ENCODE results near the gene NRM. TPM values are rescaled to one million over a fixed set of nuclear protein-coding genes. Genes with fewer than 3 reads are reported as not detected.

Gene NRM
- total RNA-seq, 1 donor from 2014 or later, result 6.1 TPM

DNA sequence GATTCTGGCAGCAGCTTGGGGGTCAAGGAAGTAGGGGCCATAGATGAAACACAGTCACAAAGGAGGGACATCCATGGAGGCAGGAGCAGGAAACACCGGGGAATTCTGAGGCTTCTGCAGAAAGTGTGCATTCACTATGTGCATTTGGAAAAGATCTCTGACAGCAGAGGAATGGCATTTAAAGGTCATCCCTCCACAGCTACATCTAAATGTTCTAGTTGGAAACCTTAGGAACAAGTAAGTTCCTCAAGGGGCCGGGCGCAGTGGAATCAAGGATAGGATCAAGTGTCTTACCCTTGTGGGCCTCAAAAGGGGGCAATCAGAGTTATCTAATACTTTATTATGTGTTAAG is 35.1 kb downstream of the NRM start:
- no peaks in the 10 kb centered on the region for H3K9me3 ChIP-seq

DNA sequence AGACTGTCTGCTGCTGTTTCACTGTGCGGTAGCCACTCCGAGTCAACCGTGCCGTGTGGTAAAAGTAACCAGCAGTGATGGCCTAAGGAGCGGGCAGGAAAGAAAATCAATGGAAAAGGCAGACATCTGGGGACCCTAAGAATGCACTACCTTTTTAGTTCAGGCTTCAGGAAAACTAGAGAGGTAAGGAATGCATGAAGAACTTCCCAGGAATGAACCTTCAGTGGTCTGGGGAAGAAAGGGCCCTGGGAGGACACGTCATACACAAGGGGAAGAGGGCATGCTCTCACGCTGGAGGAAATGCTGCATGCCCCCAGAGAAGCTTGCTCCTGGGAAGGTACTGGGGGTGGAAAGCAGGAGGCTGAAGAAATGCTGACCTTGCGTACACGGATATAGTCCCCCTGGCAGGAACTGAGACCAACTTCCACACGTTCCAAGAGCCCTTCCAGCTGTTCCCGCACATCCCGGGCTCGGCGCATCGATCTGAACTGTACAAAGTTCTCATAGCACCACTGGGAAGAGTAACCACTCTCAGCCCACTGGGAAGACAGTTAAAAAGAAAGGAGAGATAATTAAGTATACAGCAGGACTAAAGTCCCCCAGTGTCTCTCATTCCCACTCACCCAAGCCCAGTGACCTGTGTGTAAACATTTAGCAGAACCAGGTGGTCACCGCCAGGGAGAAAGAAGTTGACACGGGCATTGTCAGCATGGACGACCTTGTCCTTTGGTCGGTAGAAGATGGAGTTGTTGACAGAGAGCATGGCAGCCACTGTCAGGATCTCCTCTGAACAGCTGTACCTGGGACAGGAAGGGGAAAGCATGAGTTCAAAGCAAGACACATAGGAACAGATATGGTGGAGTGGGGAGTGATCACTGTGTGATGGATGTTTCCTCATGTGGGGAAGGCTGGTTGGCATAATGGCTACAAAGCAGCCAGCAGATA is 35.7 kb downstream of the NRM start:
- no peaks in the 10 kb centered on the region for H3K4me1 ChIP-seq
- H3K27ac ChIP-seq, result no peak overlapping the region
- intact Hi-C loops (cut with DNase I), result no loop called here
- DNase-seq (ENCODE audit: extremely low spot score in 2 of 2), result no peak
- TF ChIP-seq, protein P1, sequence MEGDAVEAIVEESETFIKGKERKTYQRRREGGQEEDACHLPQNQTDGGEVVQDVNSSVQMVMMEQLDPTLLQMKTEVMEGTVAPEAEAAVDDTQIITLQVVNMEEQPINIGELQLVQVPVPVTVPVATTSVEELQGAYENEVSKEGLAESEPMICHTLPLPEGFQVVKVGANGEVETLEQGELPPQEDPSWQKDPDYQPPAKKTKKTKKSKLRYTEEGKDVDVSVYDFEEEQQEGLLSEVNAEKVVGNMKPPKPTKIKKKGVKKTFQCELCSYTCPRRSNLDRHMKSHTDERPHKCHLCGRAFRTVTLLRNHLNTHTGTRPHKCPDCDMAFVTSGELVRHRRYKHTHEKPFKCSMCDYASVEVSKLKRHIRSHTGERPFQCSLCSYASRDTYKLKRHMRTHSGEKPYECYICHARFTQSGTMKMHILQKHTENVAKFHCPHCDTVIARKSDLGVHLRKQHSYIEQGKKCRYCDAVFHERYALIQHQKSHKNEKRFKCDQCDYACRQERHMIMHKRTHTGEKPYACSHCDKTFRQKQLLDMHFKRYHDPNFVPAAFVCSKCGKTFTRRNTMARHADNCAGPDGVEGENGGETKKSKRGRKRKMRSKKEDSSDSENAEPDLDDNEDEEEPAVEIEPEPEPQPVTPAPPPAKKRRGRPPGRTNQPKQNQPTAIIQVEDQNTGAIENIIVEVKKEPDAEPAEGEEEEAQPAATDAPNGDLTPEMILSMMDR (IDR thresholded peaks at IDR 0.05), result no peak
- no peak for TF ChIP-seq POLR2A (IDR thresholded peaks at IDR 0.05)
- no peak for TF ChIP-seq POLR2AphosphoS5 (IDR thresholded peaks at IDR 0.05; ENCODE audit: insufficient read depth in 1 of 2, low read depth in 1 of 2)
- H3K9me3 ChIP-seq, result no peaks in the 10 kb centered on the region
- no peak overlapping the region for H3K4me3 ChIP-seq
- H3K36me3 ChIP-seq, result peaks cover 0 to 87% of the 10 kb centered on the region in 2 donors
- H3K27me3 ChIP-seq, result no peaks in the 10 kb centered on the region

More for the DNA sequence above, 35.1 kb downstream of the NRM start:
- DNase-seq (ENCODE audit: extremely low spot score in 2 of 2), result no peak
- Histone ChIP-seq H3K4me3 (no peak overlapping the region), H3K36me3 (peaks cover 0 to 87% of the 10 kb centered on the region in 2 donors), H3K27me3 (no peaks in the 10 kb centered on the region), H3K4me1 (no peaks in the 10 kb centered on the region), H3K27ac (no peak overlapping the region)
- intact Hi-C loops (cut with DNase I), result no loop called here
- no peak for TF ChIP-seq POLR2A (IDR thresholded peaks at IDR 0.05)
- TF ChIP-seq, protein P1 (IDR thresholded peaks at IDR 0.05), result no peak
- TF ChIP-seq POLR2AphosphoS5 (IDR thresholded peaks at IDR 0.05; ENCODE audit: insufficient read depth in 1 of 2, low read depth in 1 of 2), result no peak

DNA sequence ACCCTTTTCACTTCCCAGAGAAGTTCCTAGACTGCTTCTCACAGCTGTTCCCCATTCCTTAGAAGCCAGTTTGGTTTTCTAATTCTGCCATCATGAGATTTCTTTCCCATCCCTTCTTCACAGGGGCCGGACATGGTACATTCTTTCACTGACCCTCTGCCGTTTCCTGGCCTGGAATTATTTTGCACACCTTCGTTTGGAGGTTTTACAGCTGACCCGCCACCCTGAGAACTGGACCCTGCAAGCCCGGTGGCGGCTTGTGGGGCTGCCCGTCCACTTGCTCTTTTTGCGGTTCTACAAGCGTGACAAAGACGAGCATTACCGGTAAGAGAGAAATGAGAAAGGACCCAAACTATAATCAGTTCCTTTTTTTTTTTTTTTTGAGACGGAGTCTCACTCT is 39.6 kb downstream of the NRM start:
- no peak for TF ChIP-seq POLR2A (IDR thresholded peaks at IDR 0.05)
- H3K36me3 ChIP-seq, result peaks cover 0 to 49% of the 10 kb centered on the region in 2 donors
- H3K9me3 ChIP-seq, result no peaks in the 10 kb centered on the region
- H3K4me3 ChIP-seq, result no peak overlapping the region
- no peaks in the 10 kb centered on the region for H3K27me3 ChIP-seq
- DNase-seq (ENCODE audit: extremely low spot score in 2 of 2), result no peak
- H3K4me1 ChIP-seq, result peaks cover 15% of the 10 kb centered on the region
- H3K27ac ChIP-seq, result no peak overlapping the region
- intact Hi-C loops (cut with DNase I), result no loop called here

GRCh38 chr6:30647242-30648116 is 43.3 kb downstream of the NRM start:
- Histone ChIP-seq H3K4me1 (peaks cover 20% of the 10 kb centered on the region), H3K27me3 (no peaks in the 10 kb centered on the region), H3K9me3 (no peaks in the 10 kb centered on the region), H3K27ac (peak overlapping the region; percentile 90), H3K4me3 (peak overlapping the region; percentile 87 to 96), H3K36me3 (peaks cover 0 to 23% of the 10 kb centered on the region in 2 donors)
- intact Hi-C loops (cut with DNase I), result no loop called here
- no peak for DNase-seq (ENCODE audit: extremely low spot score in 2 of 2)
- TF ChIP-seq POLR2A (IDR thresholded peaks at IDR 0.05), result no peak
- TF ChIP-seq, protein P1 (IDR thresholded peaks at IDR 0.05), result no peak
- TF ChIP-seq POLR2AphosphoS5 (IDR thresholded peaks at IDR 0.05; ENCODE audit: insufficient read depth in 1 of 2, low read depth in 1 of 2), result peak in 1 of 2 donors; percentile 68

- peak in 1 of 2 donors; percentile 90 for DNase-seq (ENCODE audit: extremely low spot score in 2 of 2)
- TF ChIP-seq POLR2AphosphoS5 (IDR thresholded peaks at IDR 0.05; ENCODE audit: insufficient read depth in 1 of 2, low read depth in 1 of 2) (peak in 1 of 2 donors; percentile 46), POLR2A (IDR thresholded peaks at IDR 0.05) (no peak)
- Histone ChIP-seq H3K36me3 (peaks cover 0 to 22% of the 10 kb centered on the region in 2 donors), H3K27me3 (no peaks in the 10 kb centered on the region), H3K9me3 (no peaks in the 10 kb centered on the region), H3K4me1 (peaks cover 20% of the 10 kb centered on the region), H3K4me3 (peak within 1 kb of the TSS; percentile 87 to 96), H3K27ac (peak within 1 kb of the TSS; percentile 90)
- intact Hi-C loops (cut with DNase I), result no loop called here
Measured at GRCh38 chr6:30646450-30647241, 44.1 kb downstream of the NRM start, which contains the start of gene C6orf136. Gene C6orf136 (plus strand): TSS chr6:30647133. CDS start chr6:30647232, 99 bp downstream.
